Neural progenitor cell (in vitro differentiated cells): ENCODE results near the gene SPATA3. TPM values are rescaled to one million over a fixed set of nuclear protein-coding genes. Genes with fewer than 3 reads are reported as not detected.

ENCODE experiments used
- DNase-seq: peaks from one replicate; pipeline ENCODE4 v3.0.0-alpha.2; 2016; ENCODE audit warnings: low spot score
- H2AFZ ChIP-seq: fragments of 200-600 bp; sonication (generic); replicated peaks from 2 replicates; pipeline ENCODE4 v1.6.1; 2016; ENCODE audit warnings: antibody characterized with exemption
- H3F3A ChIP-seq: fragments of 200-600 bp; sonication (generic); 2 replicates; pipeline ENCODE4 v1.6.1; 2016; ENCODE audit warnings: antibody characterized with exemption, low read depth
- H3K27ac ChIP-seq: fragments of 200-600 bp; sonication (generic); 2 replicates; pipeline ENCODE4 v1.5.1; 2016; ENCODE audit warnings: mild to moderate bottlenecking
- H3K27me3 ChIP-seq: fragments of 200-600 bp; sonication (generic); 2 replicates; pipeline ENCODE4 v1.6.1; 2016; ENCODE audit warnings: mild to moderate bottlenecking, moderate library complexity
- H3K36me3 ChIP-seq: fragments of 200-600 bp; sonication (generic); 2 replicates; pipeline ENCODE4 v1.5.1; 2016
- H3K4me1 ChIP-seq: fragments of 200-600 bp; sonication (generic); 2 replicates; pipeline ENCODE4 v1.6.1; 2016; ENCODE audit warnings: mixed run types
- H3K4me2 ChIP-seq: fragments of 200-600 bp; sonication (generic); 2 replicates; pipeline ENCODE4 v1.6.1; 2016
- H3K4me3 ChIP-seq: fragments of 200-600 bp; sonication (generic); 2 replicates; pipeline ENCODE4 v1.5.1; 2016
- H3K79me2 ChIP-seq: fragments of 200-600 bp; sonication (generic); 2 replicates; pipeline ENCODE4 v1.6.1; 2016; ENCODE audit warnings: low read depth
- H3K9ac ChIP-seq: fragments of 200-600 bp; sonication (generic); 2 replicates; pipeline ENCODE4 v1.6.1; 2016
- H3K9me3 ChIP-seq: fragments of 200-600 bp; sonication (generic); 2 replicates; pipeline ENCODE4 v1.5.1; 2016; ENCODE audit warnings: low read depth
- H4K20me1 ChIP-seq: fragments of 200-600 bp; sonication (generic); 2 replicates; pipeline ENCODE4 v1.6.1; 2016; ENCODE audit warnings: low read depth
- H3K27ac Mint-ChIP-seq: 3 replicates; pipeline ENCODE4 v1.8.0; 2021; ENCODE audit warnings: mixed read lengths
- H3K27me3 Mint-ChIP-seq: 2 replicates; pipeline ENCODE4 v1.8.0; 2022; ENCODE audit warnings: low read depth, mild to moderate bottlenecking, inconsistent platforms, moderate library complexity, mixed read lengths; ENCODE audit not compliant: insufficient read depth
- H3K36me3 Mint-ChIP-seq: 3 replicates; pipeline ENCODE4 v1.8.0; 2021; ENCODE audit warnings: mixed read lengths
- H3K4me1 Mint-ChIP-seq: 3 replicates; pipeline ENCODE4 v1.8.0; 2021; ENCODE audit warnings: mixed read lengths
- H3K4me3 Mint-ChIP-seq: 3 replicates; pipeline ENCODE4 v1.8.0; 2021; ENCODE audit warnings: mild to moderate bottlenecking, moderate library complexity, mixed read lengths
- H3K9me3 Mint-ChIP-seq: 3 replicates; pipeline ENCODE4 v1.8.0; 2020; ENCODE audit warnings: mixed read lengths
- CTCF ChIP-seq: fragments of 200-600 bp; sonication (generic); IDR thresholded peaks from 2 replicates; pipeline ENCODE4 v1.5.1; 2017; ENCODE audit warnings: antibody characterized with exemption, mild to moderate bottlenecking
- EZH2 ChIP-seq: fragments of 200-600 bp; sonication (generic); IDR thresholded peaks from 2 replicates; pipeline ENCODE4 v1.6.1; 2017; ENCODE audit warnings: antibody characterized with exemption, mild to moderate bottlenecking, moderate library complexity
- EZH2phosphoT487 ChIP-seq: fragments of 200-600 bp; sonication (generic); IDR thresholded peaks from 2 replicates; pipeline ENCODE4 v1.6.1; 2017; ENCODE audit warnings: antibody characterized with exemption
- total RNA-seq: library from RNA; depleted of rRNA; stranded (reverse); fragments of >200 nt; gene quantifications from 2 replicates; pipeline ENCODE4 v1.2.3, GENCODE V29; 2015; ENCODE audit warnings: low replicate concordance

Gene SPATA3
- total RNA-seq, 1 donor from 2014 or later = not detected

DNA sequence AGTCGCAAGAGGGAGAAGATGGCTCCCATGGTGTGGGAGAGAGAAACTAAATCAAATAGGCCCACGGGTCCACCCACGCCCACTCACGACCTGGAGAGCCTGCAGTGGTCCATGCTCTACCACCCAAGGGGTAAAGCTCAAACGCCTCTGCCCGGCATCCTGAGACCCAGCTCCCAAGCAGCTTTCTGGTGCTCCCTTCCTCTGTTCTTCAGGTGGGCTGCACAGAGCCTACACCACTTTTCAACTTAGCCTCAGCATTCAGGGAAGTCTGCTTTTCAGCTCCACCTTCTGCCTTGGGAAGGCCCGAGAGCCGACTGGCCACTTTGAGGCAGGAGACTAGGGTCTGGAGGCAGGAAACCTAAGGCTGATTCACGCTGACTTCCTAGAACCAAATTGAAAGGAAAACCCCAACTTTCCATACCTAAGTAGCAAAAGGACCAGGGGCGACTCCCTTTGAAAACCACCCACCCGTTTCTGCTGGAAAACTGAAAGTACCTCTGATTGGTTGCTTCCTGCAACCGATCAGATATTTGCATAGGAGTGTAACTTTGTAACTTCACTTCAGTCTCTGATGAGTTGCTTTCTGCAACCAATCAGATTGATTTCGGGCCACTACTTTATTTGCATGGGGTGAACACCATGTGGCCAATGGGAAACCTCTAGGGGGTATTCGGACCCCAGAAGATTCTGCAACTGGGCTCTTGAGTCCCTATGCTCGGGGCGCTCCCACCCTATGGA, 26.8 kb upstream of the SPATA3 start:
- H3K9me3 Mint-ChIP-seq = no peaks in the 10 kb centered on the region

DNA sequence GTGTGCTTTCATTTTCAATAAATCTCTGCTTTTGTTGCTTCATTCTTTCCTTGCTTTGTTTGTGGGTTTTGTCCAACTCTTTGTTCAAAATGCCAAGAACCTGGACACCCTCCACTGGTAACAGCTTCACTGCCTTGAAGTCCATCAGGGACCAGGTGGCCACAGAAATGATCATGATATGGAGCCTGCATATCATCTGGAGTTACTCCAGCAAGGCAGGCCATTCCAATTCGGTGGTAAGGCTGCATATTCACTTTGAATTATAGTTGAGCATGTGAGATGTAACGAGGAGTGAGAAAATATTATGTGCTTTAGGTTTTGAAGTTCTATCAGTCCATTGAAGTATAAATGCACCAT, 26.3 kb upstream of the SPATA3 start:
- no peak overlapping the region for H3K27ac ChIP-seq
- Mint-ChIP-seq H3K27ac (no peak overlapping the region), H3K36me3 (no peaks in the 10 kb centered on the region), H3K4me3 (no peak overlapping the region), H3K9me3 (no peaks in the 10 kb centered on the region), H3K27me3 (peaks cover 6% of the 10 kb centered on the region), H3K4me1 (no peaks in the 10 kb centered on the region)
- H3K4me2 ChIP-seq = no peak overlapping the region
- TF ChIP-seq EZH2 (no peak), CTCF (no peak), EZH2phosphoT487 (no peak)
- no peaks in the 10 kb centered on the region for H3F3A ChIP-seq
- no peaks in the 10 kb centered on the region for H3K36me3 ChIP-seq
- no peaks in the 10 kb centered on the region for H3K4me1 ChIP-seq
- no peak overlapping the region for H2AFZ ChIP-seq
- H3K9me3 ChIP-seq = no peaks in the 10 kb centered on the region
- no peaks in the 10 kb centered on the region for H3K27me3 ChIP-seq
- no peak overlapping the region for H3K4me3 ChIP-seq
- no peaks in the 10 kb centered on the region for H4K20me1 ChIP-seq
- H3K9ac ChIP-seq = no peak overlapping the region
- no peaks in the 10 kb centered on the region for H3K79me2 ChIP-seq
- no peak for DNase-seq

More for the DNA sequence above, 26.8 kb upstream of the SPATA3 start:
- no peak overlapping the region for H3K27ac ChIP-seq
- Mint-ChIP-seq H3K4me3 (no peak overlapping the region), H3K27ac (no peak overlapping the region), H3K4me1 (no peaks in the 10 kb centered on the region), H3K36me3 (no peaks in the 10 kb centered on the region), H3K27me3 (peaks cover 6% of the 10 kb centered on the region)
- H3K4me2 ChIP-seq = no peak overlapping the region
- DNase-seq = no peak
- no peak overlapping the region for H2AFZ ChIP-seq
- H3K79me2 ChIP-seq = no peaks in the 10 kb centered on the region
- H3K4me1 ChIP-seq = no peaks in the 10 kb centered on the region
- no peak overlapping the region for H3K4me3 ChIP-seq
- no peaks in the 10 kb centered on the region for H3F3A ChIP-seq
- no peaks in the 10 kb centered on the region for H3K27me3 ChIP-seq
- H3K9me3 ChIP-seq = no peaks in the 10 kb centered on the region
- H3K36me3 ChIP-seq = no peaks in the 10 kb centered on the region
- H3K9ac ChIP-seq = no peak overlapping the region
- H4K20me1 ChIP-seq = no peaks in the 10 kb centered on the region
- no peak for TF ChIP-seq CTCF
- TF ChIP-seq EZH2 = no peak
- TF ChIP-seq EZH2phosphoT487 = no peak

- peaks cover 14% of the 10 kb centered on the region for H3K4me1 Mint-ChIP-seq
- Histone ChIP-seq H3K9ac (no peak overlapping the region), H2AFZ (no peak overlapping the region), H3K4me3 (no peak overlapping the region), H3K4me1 (peaks cover 6% of the 10 kb centered on the region), H3K4me2 (no peak overlapping the region), H4K20me1 (no peaks in the 10 kb centered on the region), H3K36me3 (no peaks in the 10 kb centered on the region), H3F3A (no peaks in the 10 kb centered on the region), H3K79me2 (no peaks in the 10 kb centered on the region), H3K27ac (no peak overlapping the region), H3K9me3 (no peaks in the 10 kb centered on the region), H3K27me3 (no peaks in the 10 kb centered on the region)
- peak overlapping the region; percentile 46 for H3K27ac Mint-ChIP-seq
- no peak for DNase-seq
- H3K9me3 Mint-ChIP-seq = no peaks in the 10 kb centered on the region
- H3K27me3 Mint-ChIP-seq = peaks cover 6% of the 10 kb centered on the region
- H3K36me3 Mint-ChIP-seq = no peaks in the 10 kb centered on the region
- TF ChIP-seq CTCF = no peak
- TF ChIP-seq EZH2 = no peak
- TF ChIP-seq EZH2phosphoT487 = no peak
- H3K4me3 Mint-ChIP-seq = no peak overlapping the region
Measured at GRCh38 chr2:230972046-230972445, 23.9 kb upstream of the SPATA3 start.
